Measurements from ENCODE around the gene PPAN.

GRCh38 chr19:10104130-10104513 lies 2.0 kb upstream of the PPAN start:
- TF ChIP-seq CTCF (IDR thresholded peaks at IDR 0.05; ENCODE audit: low read depth, low read length) (no peak), POLR2A (IDR thresholded peaks at IDR 0.05; ENCODE audit: extremely low read depth, insufficient read length) (no peak), MAX (IDR thresholded peaks at IDR 0.05; ENCODE audit: low read depth, low read length) (no peak), MYC (IDR thresholded peaks at IDR 0.05; ENCODE audit: low read depth, low read length) (no peak)

Data from NB4 (cell line).